Measurements from ENCODE around the gene EXOSC7. TPM values are rescaled to one million over a fixed set of nuclear protein-coding genes. Genes with fewer than 3 reads are reported as not detected.

Gene EXOSC7
- total and polyA plus RNA-seq, 2 donors (not counting 1 experiment from before 2014, with no cell fraction given) = 25.5 to 40.0 TPM

- Mint-ChIP-seq H3K27me3 (no peaks in the 10 kb centered on the region), H3K4me3 (no peak overlapping the region), H3K9me3 (ENCODE audit: insufficient read depth) (no peaks in the 10 kb centered on the region), H3K27ac (no peak overlapping the region), H3K4me1 (no peaks in the 10 kb centered on the region)
- no peak overlapping the region for H3K4me2 ChIP-seq (replicated peaks; ENCODE audit: low read depth, low read length, poor library complexity, severe bottlenecking)
- ATAC-seq (ENCODE audit: low read depth) (no peak), DNase-seq (no peak)
- no peaks in the 10 kb centered on the region for H3K9me3 ChIP-seq (ENCODE audit: control extremely low read depth in 1 of 3, control insufficient read depth in 2 of 3, insufficient read depth in 1 of 3, low read length in 2 of 3)
- ChIA-PET CTCF (no interaction called here), POLR2A (no interaction called here)
- WGBS (ENCODE audit: insufficient coverage) = 100% methylated on average over 4 of the region's 5 CpGs
- no peak overlapping the region for H3K9ac ChIP-seq (ENCODE audit: low read length)
- no peaks in the 10 kb centered on the region for H3K4me1 ChIP-seq (ENCODE audit: control insufficient read depth in 2 of 2, insufficient read depth in 2 of 2, low read length in 2 of 2)
- H3K4me3 ChIP-seq (ENCODE audit: control extremely low read depth in 1 of 5, extremely low read depth in 1 of 5, insufficient read depth in 1 of 5, low read depth in 2 of 5, low read length in 4 of 5) = no peak overlapping the region
- no peaks in the 10 kb centered on the region for H4K20me1 ChIP-seq (ENCODE audit: control insufficient read depth, insufficient read depth, low read length, poor library complexity, severe bottlenecking)
- no peak overlapping the region for H3K27ac ChIP-seq (ENCODE audit: low read length in 2 of 2)
- H3K36me3 ChIP-seq (replicated peaks in 1 of 2; ENCODE audit: control extremely low read depth in 1 of 2, control insufficient read depth in 1 of 2, extremely low read depth in 1 of 2, insufficient read depth in 2 of 2, low read length in 1 of 2) = peaks cover 0 to 77% of the 10 kb centered on the region in 2 experiments
- H3K79me2 ChIP-seq (ENCODE audit: control insufficient read depth, insufficient read depth, low read length) = no peaks in the 10 kb centered on the region
- intact Hi-C loops (cut with micrococcal nuclease) = no loop called here
- no peaks in the 10 kb centered on the region for H3K27me3 ChIP-seq (replicated peaks in 1 of 4; ENCODE audit: control extremely low read depth in 1 of 4, control insufficient read depth in 3 of 4, insufficient read depth in 4 of 4, low read length in 3 of 4)
- TF ChIP-seq EZH2 (IDR thresholded peaks at IDR 0.05; ENCODE audit: borderline replicate concordance, insufficient read depth, low read depth, low read length, poor library complexity, severe bottlenecking) (no peak), CTCF (IDR thresholded peaks at IDR 0.05) (no peak)
- H2AFZ ChIP-seq (ENCODE audit: insufficient read depth, low read depth, low read length, poor library complexity, severe bottlenecking) = no peak overlapping the region
Measured at GRCh38 chr3:44929782-44930181, 46.3 kb upstream of the EXOSC7 start.

GRCh38 chr3:44930911-44931310 lies 45.1 kb upstream of the EXOSC7 start:
- ChIA-PET POLR2A (no interaction called here), CTCF (no interaction called here)
- Mint-ChIP-seq H3K4me1 (no peaks in the 10 kb centered on the region), H3K27ac (no peak overlapping the region), H3K4me3 (no peak overlapping the region), H3K9me3 (ENCODE audit: insufficient read depth) (no peaks in the 10 kb centered on the region), H3K27me3 (no peaks in the 10 kb centered on the region)
- no peak for TF ChIP-seq CTCF (IDR thresholded peaks at IDR 0.05)
- TF ChIP-seq EZH2 (IDR thresholded peaks at IDR 0.05; ENCODE audit: borderline replicate concordance, insufficient read depth, low read depth, low read length, poor library complexity, severe bottlenecking) = no peak
- Histone ChIP-seq H3K4me2 (replicated peaks; ENCODE audit: low read depth, low read length, poor library complexity, severe bottlenecking) (no peak overlapping the region), H3K79me2 (ENCODE audit: control insufficient read depth, insufficient read depth, low read length) (no peaks in the 10 kb centered on the region), H3K27ac (ENCODE audit: low read length in 2 of 2) (no peak overlapping the region), H3K27me3 (replicated peaks in 1 of 4; ENCODE audit: control extremely low read depth in 1 of 4, control insufficient read depth in 3 of 4, insufficient read depth in 4 of 4, low read length in 3 of 4) (no peaks in the 10 kb centered on the region), H3K4me3 (ENCODE audit: control extremely low read depth in 1 of 5, extremely low read depth in 1 of 5, insufficient read depth in 1 of 5, low read depth in 2 of 5, low read length in 4 of 5) (no peak overlapping the region), H3K9me3 (ENCODE audit: control extremely low read depth in 1 of 3, control insufficient read depth in 2 of 3, insufficient read depth in 1 of 3, low read length in 2 of 3) (no peaks in the 10 kb centered on the region), H4K20me1 (ENCODE audit: control insufficient read depth, insufficient read depth, low read length, poor library complexity, severe bottlenecking) (no peaks in the 10 kb centered on the region), H3K36me3 (replicated peaks in 1 of 2; ENCODE audit: control extremely low read depth in 1 of 2, control insufficient read depth in 1 of 2, extremely low read depth in 1 of 2, insufficient read depth in 2 of 2, low read length in 1 of 2) (peaks cover 0 to 70% of the 10 kb centered on the region in 2 experiments), H2AFZ (ENCODE audit: insufficient read depth, low read depth, low read length, poor library complexity, severe bottlenecking) (no peak overlapping the region), H3K9ac (ENCODE audit: low read length) (no peak overlapping the region), H3K4me1 (ENCODE audit: control insufficient read depth in 2 of 2, insufficient read depth in 2 of 2, low read length in 2 of 2) (no peaks in the 10 kb centered on the region)
- intact Hi-C loops (cut with micrococcal nuclease) = no loop called here
- no peak for ATAC-seq (ENCODE audit: low read depth)
- WGBS (ENCODE audit: insufficient coverage) = 100% methylated on average over 1 of the region's 2 CpGs
- DNase-seq = no peak
